ENCODE measurements around the gene SNRK.

DNA sequence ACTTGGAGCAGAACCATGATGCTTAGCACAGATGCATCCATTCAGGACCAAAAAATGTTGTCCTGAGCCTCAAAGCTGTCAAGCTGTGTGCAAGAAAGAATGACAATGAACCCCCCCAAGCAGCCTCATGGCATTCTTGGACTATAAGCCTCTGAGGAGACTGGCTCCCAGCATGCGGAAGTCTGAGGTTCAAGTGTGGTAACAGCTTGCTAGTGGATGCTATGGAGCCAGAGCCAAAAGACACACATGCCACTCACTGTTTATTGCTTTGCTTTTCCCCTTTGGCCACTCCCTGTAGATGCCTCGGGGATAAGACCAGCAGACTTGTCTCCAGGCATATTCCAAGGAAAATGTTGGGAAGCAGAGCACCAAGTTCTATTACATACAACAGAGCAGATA is 38.2 kb upstream of the SNRK start:
- TF ChIP-seq, protein P1, sequence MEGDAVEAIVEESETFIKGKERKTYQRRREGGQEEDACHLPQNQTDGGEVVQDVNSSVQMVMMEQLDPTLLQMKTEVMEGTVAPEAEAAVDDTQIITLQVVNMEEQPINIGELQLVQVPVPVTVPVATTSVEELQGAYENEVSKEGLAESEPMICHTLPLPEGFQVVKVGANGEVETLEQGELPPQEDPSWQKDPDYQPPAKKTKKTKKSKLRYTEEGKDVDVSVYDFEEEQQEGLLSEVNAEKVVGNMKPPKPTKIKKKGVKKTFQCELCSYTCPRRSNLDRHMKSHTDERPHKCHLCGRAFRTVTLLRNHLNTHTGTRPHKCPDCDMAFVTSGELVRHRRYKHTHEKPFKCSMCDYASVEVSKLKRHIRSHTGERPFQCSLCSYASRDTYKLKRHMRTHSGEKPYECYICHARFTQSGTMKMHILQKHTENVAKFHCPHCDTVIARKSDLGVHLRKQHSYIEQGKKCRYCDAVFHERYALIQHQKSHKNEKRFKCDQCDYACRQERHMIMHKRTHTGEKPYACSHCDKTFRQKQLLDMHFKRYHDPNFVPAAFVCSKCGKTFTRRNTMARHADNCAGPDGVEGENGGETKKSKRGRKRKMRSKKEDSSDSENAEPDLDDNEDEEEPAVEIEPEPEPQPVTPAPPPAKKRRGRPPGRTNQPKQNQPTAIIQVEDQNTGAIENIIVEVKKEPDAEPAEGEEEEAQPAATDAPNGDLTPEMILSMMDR (IDR thresholded peaks at IDR 0.05): no peak
- no peak for TF ChIP-seq POLR2A (IDR thresholded peaks at IDR 0.05)

Measured in heart left ventricle (tissue), 13 donors.